ENCODE data around the gene CSMD2. TPM values are rescaled to one million over a fixed set of nuclear protein-coding genes. Genes with fewer than 3 reads are reported as not detected.

Gene CSMD2
- total RNA-seq, 1 donor from 2014 or later: 0.75 TPM

DNA sequence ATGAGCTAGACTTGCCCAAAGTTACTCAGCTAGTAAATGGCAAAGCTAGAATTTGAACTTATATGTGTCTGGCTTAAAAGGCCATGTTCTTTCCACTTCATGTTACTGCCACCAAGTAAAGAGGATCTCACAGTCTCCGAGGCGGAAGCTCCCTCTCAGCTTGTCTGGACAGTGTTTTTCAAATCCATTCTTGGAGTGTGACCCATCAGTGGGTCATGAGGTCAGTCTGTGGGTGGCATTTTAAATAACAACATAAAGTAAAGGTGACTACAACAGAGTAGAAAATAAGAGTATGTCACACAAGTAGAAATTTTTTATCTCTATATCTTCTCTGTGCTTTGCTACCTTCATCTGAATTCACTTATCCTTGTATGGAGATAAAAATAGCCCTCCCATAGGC, 304.4 kb downstream of the CSMD2 start:
- no peak for DNase-seq (ENCODE audit: low read depth)
- no peak overlapping the region for H3K4me3 ChIP-seq (ENCODE audit: low read depth, low read length)
- TF ChIP-seq, protein P1, sequence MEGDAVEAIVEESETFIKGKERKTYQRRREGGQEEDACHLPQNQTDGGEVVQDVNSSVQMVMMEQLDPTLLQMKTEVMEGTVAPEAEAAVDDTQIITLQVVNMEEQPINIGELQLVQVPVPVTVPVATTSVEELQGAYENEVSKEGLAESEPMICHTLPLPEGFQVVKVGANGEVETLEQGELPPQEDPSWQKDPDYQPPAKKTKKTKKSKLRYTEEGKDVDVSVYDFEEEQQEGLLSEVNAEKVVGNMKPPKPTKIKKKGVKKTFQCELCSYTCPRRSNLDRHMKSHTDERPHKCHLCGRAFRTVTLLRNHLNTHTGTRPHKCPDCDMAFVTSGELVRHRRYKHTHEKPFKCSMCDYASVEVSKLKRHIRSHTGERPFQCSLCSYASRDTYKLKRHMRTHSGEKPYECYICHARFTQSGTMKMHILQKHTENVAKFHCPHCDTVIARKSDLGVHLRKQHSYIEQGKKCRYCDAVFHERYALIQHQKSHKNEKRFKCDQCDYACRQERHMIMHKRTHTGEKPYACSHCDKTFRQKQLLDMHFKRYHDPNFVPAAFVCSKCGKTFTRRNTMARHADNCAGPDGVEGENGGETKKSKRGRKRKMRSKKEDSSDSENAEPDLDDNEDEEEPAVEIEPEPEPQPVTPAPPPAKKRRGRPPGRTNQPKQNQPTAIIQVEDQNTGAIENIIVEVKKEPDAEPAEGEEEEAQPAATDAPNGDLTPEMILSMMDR (IDR thresholded peaks at IDR 0.05; ENCODE audit: insufficient read depth, low read length, poor library complexity, severe bottlenecking): no peak

DNA sequence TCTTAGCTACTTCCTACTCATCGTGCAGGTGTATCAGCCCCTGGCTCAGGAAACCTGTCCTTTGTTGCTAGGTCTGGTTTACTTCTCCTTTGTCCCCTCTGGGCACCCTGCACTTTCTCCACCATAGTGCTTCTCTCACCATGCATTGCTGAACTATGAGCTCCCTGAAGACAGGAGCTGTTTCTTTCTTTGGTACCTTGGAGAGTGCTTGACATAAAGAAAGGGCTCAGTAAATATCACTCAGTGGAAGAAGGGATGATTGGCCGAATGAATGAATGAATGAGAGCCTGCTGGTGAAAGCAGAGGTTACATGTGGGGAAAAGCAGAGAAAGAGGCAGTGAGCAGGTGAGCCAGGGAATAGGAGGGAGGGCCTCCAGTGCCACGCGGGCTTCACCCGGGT, 310.9 kb downstream of the CSMD2 start:
- TF ChIP-seq, protein P1 (IDR thresholded peaks at IDR 0.05; ENCODE audit: insufficient read depth, low read length, poor library complexity, severe bottlenecking): no peak
- Histone ChIP-seq H3K36me3 (ENCODE audit: control insufficient read depth, insufficient read depth, low read length) (no peaks in the 10 kb centered on the region), H3K27me3 (ENCODE audit: control insufficient read depth, insufficient read depth, low read length) (no peaks in the 10 kb centered on the region), H3K4me3 (ENCODE audit: low read depth, low read length) (no peak overlapping the region)
- DNase-seq (ENCODE audit: low read depth): no peak

More for the DNA sequence above, 304.4 kb downstream of the CSMD2 start:
- Histone ChIP-seq H3K36me3 (ENCODE audit: control insufficient read depth, insufficient read depth, low read length) (no peaks in the 10 kb centered on the region), H3K27me3 (ENCODE audit: control insufficient read depth, insufficient read depth, low read length) (no peaks in the 10 kb centered on the region)

DNA sequence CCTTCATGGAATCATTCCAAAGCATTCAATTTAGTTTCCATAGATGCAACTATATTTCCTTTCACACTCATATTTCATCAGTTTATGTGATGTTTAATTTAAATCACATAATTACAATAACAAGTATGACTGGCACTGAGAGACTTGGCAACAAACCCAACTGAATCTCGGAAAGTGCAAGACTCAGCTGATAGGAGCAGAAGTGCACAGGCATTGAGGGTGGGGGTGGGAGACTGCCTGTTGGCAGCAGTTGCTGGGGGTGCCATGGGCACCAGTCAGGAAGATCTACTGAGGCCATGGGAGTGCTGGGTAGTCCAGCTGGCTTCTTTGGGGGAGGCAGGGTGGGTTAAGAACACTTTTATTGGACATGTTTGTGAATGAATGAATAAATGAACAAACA, 311.6 kb downstream of the CSMD2 start:
- DNase-seq (ENCODE audit: low read depth): no peak
- TF ChIP-seq, protein P1 (IDR thresholded peaks at IDR 0.05; ENCODE audit: insufficient read depth, low read length, poor library complexity, severe bottlenecking): no peak

DNA sequence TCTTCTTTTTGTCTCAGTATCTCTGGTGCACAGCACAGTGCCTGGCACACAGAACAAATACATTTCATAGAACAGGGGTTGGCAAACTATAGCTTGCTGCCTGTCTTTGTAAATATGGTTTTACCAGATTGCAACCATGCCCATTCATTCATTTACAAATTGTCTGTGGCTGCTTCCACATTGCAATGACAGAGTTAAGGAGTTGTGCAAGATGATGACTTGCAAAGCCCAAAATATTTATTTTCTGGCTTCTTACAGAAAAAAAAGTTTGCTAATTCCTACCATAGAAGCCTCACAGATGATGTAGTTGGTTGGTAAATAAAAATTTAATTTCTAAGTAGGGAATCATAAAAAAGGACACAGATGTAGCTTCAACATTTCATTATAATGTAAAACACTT, 312.3 kb downstream of the CSMD2 start:
- no peaks in the 10 kb centered on the region for H3K36me3 ChIP-seq (ENCODE audit: control insufficient read depth, insufficient read depth, low read length)
- H3K27me3 ChIP-seq (ENCODE audit: control insufficient read depth, insufficient read depth, low read length): no peaks in the 10 kb centered on the region
- H3K4me3 ChIP-seq (ENCODE audit: low read depth, low read length): no peak overlapping the region
- no peak for DNase-seq (ENCODE audit: low read depth)
- TF ChIP-seq, protein P1 (IDR thresholded peaks at IDR 0.05; ENCODE audit: insufficient read depth, low read length, poor library complexity, severe bottlenecking): no peak

More for the DNA sequence above, 311.6 kb downstream of the CSMD2 start:
- Histone ChIP-seq H3K27me3 (ENCODE audit: control insufficient read depth, insufficient read depth, low read length) (no peaks in the 10 kb centered on the region), H3K4me3 (ENCODE audit: low read depth, low read length) (no peak overlapping the region), H3K36me3 (ENCODE audit: control insufficient read depth, insufficient read depth, low read length) (no peaks in the 10 kb centered on the region)

DNA sequence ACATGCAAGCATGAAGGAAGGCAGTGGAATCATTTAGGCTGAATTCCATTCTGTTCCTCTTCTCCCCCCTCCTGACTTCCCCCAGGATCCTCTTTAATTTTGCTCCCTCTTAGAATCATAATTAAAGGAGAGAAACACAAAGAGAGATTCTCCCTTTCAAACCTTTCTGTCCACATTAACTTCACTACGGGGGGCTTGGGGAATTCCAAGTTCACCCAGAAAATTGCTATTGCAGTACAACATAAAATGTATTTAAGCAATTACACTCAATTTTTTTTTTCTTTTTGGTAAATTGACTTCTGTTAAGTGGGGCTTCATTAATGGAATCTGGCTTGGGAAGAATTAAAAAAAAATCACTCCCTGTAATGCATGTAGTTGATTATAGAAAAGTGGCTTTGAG, 314.5 kb downstream of the CSMD2 start:
- no peak for DNase-seq (ENCODE audit: low read depth)
- TF ChIP-seq, protein P1 (IDR thresholded peaks at IDR 0.05; ENCODE audit: insufficient read depth, low read length, poor library complexity, severe bottlenecking): no peak

DNA sequence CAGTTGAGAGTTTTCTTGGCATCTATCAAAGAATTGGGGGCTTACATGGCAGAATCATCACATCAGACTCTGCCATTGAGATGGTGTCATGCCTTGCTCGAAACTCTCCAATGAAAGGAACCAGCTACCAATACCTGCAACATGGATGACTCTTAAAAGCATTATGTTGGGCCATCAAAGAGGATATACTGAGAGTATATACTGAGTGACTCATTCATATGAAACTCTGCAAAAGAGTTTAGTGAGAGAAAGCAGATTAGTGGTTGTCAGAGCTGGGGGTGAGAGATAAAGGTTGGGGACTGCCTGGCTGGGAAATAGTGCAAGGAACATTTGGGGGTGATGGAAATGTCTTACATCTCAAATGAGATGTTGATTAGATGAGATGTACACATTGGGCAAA, 315.8 kb downstream of the CSMD2 start:
- Histone ChIP-seq H3K36me3 (ENCODE audit: control insufficient read depth, insufficient read depth, low read length) (no peaks in the 10 kb centered on the region), H3K4me3 (ENCODE audit: low read depth, low read length) (no peak overlapping the region), H3K27me3 (ENCODE audit: control insufficient read depth, insufficient read depth, low read length) (no peaks in the 10 kb centered on the region)
- TF ChIP-seq, protein P1 (IDR thresholded peaks at IDR 0.05; ENCODE audit: insufficient read depth, low read length, poor library complexity, severe bottlenecking): no peak
- DNase-seq (ENCODE audit: low read depth): no peak

More for the DNA sequence above, 314.5 kb downstream of the CSMD2 start:
- Histone ChIP-seq H3K36me3 (ENCODE audit: control insufficient read depth, insufficient read depth, low read length) (no peaks in the 10 kb centered on the region), H3K27me3 (ENCODE audit: control insufficient read depth, insufficient read depth, low read length) (no peaks in the 10 kb centered on the region), H3K4me3 (ENCODE audit: low read depth, low read length) (no peak overlapping the region)
